ENCODE results near the gene TFB2M.

Gene TFB2M

DNA sequence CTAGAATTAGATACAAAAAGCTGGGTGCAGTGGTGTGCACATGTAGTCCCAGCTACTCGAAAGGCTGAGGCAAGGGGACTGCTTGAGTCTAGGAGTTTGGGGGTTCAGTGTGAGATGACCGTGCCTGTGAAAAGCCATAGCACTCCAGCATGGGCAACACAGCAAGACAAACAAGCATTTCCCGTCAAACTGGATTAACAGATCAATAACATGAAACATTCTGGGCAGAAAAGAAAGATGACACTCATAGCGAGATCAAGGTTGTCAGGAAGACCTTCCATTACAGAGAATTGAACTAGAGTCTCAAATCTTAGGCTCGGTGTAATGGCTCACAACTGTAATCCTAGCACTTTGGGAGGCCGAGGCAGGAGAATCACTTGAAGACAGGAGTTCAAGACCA, 14.0 kb downstream of the TFB2M start:
- H3K4me3 ChIP-seq (ENCODE audit: low read depth, low read length), result no peak overlapping the region
- TF ChIP-seq, protein P1, sequence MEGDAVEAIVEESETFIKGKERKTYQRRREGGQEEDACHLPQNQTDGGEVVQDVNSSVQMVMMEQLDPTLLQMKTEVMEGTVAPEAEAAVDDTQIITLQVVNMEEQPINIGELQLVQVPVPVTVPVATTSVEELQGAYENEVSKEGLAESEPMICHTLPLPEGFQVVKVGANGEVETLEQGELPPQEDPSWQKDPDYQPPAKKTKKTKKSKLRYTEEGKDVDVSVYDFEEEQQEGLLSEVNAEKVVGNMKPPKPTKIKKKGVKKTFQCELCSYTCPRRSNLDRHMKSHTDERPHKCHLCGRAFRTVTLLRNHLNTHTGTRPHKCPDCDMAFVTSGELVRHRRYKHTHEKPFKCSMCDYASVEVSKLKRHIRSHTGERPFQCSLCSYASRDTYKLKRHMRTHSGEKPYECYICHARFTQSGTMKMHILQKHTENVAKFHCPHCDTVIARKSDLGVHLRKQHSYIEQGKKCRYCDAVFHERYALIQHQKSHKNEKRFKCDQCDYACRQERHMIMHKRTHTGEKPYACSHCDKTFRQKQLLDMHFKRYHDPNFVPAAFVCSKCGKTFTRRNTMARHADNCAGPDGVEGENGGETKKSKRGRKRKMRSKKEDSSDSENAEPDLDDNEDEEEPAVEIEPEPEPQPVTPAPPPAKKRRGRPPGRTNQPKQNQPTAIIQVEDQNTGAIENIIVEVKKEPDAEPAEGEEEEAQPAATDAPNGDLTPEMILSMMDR (IDR thresholded peaks at IDR 0.05; ENCODE audit: low read depth, low read length, missing control alignments), result no peak
- no peak for DNase-seq (ENCODE audit: low read depth)

DNA sequence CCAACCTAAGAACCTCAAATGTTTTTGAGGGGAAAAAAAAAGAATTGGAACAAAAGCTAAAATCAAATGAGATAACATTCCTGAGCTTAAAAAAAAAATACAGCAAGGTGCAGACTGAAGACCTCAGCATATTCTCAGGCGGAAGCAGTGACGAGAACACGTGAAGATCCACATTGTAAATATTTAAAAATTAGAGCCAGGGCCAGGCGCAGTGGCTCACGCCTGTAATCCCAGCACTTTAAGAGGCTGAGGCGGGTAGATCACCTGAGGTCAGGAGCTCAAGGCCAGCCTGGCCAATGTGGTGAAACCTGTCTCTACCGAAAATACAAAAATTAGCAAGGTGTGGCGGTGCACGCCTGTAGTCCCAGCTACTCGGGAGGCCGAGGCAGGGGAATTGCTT, 15.7 kb downstream of the TFB2M start:
- no peak for DNase-seq (ENCODE audit: low read depth)
- TF ChIP-seq, protein P1 (IDR thresholded peaks at IDR 0.05; ENCODE audit: low read depth, low read length, missing control alignments), result no peak
- H3K4me3 ChIP-seq (ENCODE audit: low read depth, low read length), result no peak overlapping the region

DNA sequence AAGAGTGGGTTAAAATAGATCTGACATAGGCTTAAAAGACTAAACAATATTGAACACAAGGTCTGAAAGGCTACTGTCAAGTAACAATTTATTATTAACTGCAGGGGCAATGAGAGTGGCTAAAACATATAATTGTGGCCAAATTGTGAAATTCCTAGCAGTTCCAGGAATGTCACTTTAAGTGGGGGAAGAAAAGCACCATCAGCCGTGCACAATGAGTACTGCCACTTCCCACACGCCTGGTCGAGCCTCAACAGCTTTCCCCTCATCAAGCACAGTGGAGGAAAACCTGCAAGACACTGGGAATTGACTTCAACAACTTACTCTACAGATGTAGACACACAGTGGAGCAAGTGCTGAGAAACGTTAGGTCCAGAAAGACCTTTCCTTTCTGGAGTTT, 16.4 kb downstream of the TFB2M start:
- H3K4me3 ChIP-seq (ENCODE audit: low read depth, low read length), result no peak overlapping the region
- DNase-seq (ENCODE audit: low read depth), result no peak
- TF ChIP-seq, protein P1 (IDR thresholded peaks at IDR 0.05; ENCODE audit: low read depth, low read length, missing control alignments), result no peak

DNA sequence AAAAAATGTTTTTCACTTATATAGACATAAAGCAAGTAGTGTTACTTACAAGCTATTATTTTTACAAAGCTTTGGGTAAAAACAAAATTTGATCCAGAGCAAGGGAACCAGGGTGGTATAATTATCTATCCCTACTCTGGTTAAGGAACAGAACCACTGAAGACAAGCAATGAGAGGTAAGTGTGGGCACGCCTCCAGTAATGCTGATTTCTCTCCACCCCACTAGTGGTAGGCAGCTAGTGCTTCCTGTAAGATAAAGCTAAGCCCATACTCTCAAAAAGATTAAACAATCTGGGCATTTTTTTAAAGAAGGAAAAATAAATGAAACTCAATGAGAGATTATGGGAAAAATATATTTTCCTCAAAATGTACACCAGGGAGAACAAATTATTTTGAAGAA, 22.1 kb downstream of the TFB2M start:
- H3K4me3 ChIP-seq (ENCODE audit: low read depth, low read length), result no peak overlapping the region
- TF ChIP-seq, protein P1 (IDR thresholded peaks at IDR 0.05; ENCODE audit: low read depth, low read length, missing control alignments), result no peak
- no peak for DNase-seq (ENCODE audit: low read depth)

DNA sequence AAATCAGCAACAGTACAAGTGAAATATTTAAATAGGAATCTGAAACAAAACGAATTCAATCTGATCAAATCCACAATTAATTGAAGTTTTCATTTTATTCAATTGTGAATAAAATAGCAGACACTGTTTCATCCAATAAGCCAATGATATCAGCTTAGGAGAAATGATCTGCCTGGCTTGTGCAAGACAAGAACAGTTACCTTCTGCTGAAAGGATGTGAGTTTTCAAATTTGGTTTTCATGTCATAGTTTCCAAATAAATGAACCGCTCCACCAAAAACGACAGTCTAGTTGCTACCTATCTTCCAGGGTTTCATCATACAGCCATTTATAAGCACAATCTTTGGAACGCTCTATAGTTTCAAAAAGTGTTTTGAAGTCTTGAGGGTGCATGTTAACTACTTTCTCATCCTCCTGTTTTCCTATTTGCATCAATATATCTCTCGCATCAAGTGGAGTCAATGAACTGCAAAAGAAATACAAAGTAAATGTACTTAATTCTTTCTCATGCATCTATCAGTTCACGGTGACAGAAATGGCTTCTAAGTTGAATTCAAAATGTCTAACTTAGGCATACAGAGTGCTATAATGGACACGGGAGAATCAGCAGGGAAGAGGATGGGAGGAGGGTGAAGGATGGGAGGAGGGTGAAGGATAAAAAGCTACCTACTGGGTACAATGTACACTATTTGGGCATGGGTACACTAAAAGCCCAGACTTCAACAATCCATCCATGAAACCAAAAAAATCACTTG, 25.1 kb downstream of the TFB2M start:
- no peak for DNase-seq (ENCODE audit: low read depth)
- TF ChIP-seq, protein P1 (IDR thresholded peaks at IDR 0.05; ENCODE audit: low read depth, low read length, missing control alignments), result no peak

DNA sequence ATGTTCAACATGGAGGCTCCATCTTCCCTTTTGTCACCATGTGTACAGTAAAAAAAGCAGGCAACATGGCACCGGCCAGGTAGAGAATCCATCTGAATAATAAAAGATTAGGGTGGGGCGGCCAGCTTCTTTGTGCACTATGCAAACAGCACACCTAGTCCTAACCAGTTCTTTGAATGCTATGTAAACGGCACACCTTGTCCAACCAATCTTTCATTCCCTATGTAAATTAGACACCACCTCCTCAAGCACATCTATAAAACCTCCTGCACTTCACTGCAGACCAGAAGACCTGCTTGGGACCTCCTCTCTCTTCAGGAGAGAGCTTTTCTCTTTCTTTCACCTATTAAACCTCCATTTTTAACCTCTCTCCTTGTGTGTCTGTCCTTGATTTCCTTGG, 28.2 kb downstream of the TFB2M start:
- H3K4me3 ChIP-seq (ENCODE audit: low read depth, low read length), result no peak overlapping the region
- TF ChIP-seq, protein P1 (IDR thresholded peaks at IDR 0.05; ENCODE audit: low read depth, low read length, missing control alignments), result no peak
- no peak for DNase-seq (ENCODE audit: low read depth)

More for the DNA sequence above, 25.1 kb downstream of the TFB2M start:
- no peak overlapping the region for H3K4me3 ChIP-seq (ENCODE audit: low read depth, low read length)

DNA sequence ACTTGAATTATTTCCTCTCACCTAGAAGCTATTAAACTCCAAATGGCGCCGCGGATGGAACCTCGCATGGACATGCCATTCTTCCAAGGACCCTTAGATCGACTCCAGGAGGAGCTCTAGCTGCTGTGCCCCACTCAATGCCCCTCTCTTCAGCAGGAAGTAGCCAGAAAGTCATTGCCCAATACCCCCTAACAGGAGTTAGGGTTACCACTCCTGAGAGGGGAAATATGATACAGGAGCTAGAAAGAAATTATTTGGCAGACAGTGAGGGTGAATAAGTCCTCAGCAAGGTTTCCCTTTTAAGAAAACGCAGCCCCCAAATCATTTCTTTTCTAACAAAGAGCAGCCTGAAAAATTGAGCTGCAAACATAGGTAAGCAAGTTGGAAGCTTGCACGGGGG, 28.6 kb downstream of the TFB2M start:
- TF ChIP-seq, protein P1 (IDR thresholded peaks at IDR 0.05; ENCODE audit: low read depth, low read length, missing control alignments), result no peak
- DNase-seq (ENCODE audit: low read depth), result no peak

More for the DNA sequence above, 28.6 kb downstream of the TFB2M start:
- H3K4me3 ChIP-seq (ENCODE audit: low read depth, low read length), result no peak overlapping the region
